ENCODE measurements around the gene BRIP1.

GRCh38 chr17:61663310-61663709, 200.0 kb downstream of the BRIP1 start:
- TF ChIP-seq GATA2 (IDR thresholded peaks at IDR 0.05; ENCODE audit: low read depth, low read length) (no peak), GATA3 (IDR thresholded peaks at IDR 0.05; ENCODE audit: low read depth, low read length) (no peak)
